ENCODE data around the gene WDR73.

Gene WDR73

GRCh38 chr15:84620626-84621025 lies 33.5 kb downstream of the WDR73 start:
- Histone ChIP-seq H2BK12ac (ENCODE audit: low read length) (no peak overlapping the region), H4K12ac (ENCODE audit: low read depth, low read length) (no peak overlapping the region), H3K18ac (ENCODE audit: low read length) (no peak overlapping the region), H3K9me3 (ENCODE audit: insufficient read depth, low read depth, low read length) (peaks cover 24% of the 10 kb centered on the region), H3K36me3 (ENCODE audit: control insufficient read depth in 1 of 2, insufficient read depth in 2 of 2, low read length in 2 of 2) (peaks cover 28 to 29% of the 10 kb centered on the region in 2 experiments), H3K23ac (ENCODE audit: low read length) (no peak overlapping the region), H4K8ac (ENCODE audit: low read depth, low read length) (no peak overlapping the region), H2AK5ac (ENCODE audit: low read length) (no peak overlapping the region), H3K4me1 (ENCODE audit: control insufficient read depth in 1 of 2, insufficient read depth in 2 of 2, low read length in 2 of 2) (no peaks in the 10 kb centered on the region), H2BK5ac (ENCODE audit: low read depth, low read length, poor library complexity) (no peak overlapping the region), H3K14ac (ENCODE audit: low read length) (no peak overlapping the region), H3K27ac (ENCODE audit: low read depth, low read length) (no peak overlapping the region), H3K4me2 (ENCODE audit: low read length) (no peak overlapping the region), H4K91ac (ENCODE audit: low read depth, low read length) (no peak overlapping the region), H3K4ac (ENCODE audit: low read depth, low read length) (no peak overlapping the region), H2BK120ac (ENCODE audit: insufficient read depth, low read length, poor library complexity) (no peak overlapping the region), H3K9ac (ENCODE audit: low read length) (no peak overlapping the region), H2AFZ (ENCODE audit: insufficient read depth, low read length, poor library complexity) (no peak overlapping the region), H3K27me3 (ENCODE audit: insufficient read depth, low read length) (no peaks in the 10 kb centered on the region), H3K79me1 (ENCODE audit: low read length) (no peaks in the 10 kb centered on the region), H3K4me3 (ENCODE audit: low read depth, low read length) (no peak overlapping the region), H3K79me2 (ENCODE audit: control insufficient read depth, insufficient read depth, low read length, poor library complexity) (no peaks in the 10 kb centered on the region)
- no peak for DNase-seq
- WGBS (ENCODE audit: extremely low coverage, insufficient coverage, insufficient read length): no CpG with 5 or more reads among the region's 8 CpGs

GRCh38 chr15:84616235-84616634 lies 37.8 kb downstream of the WDR73 start:
- no peak overlapping the region for H3K4me3 ChIP-seq (ENCODE audit: low read depth, low read length)
- no CpG with 5 or more reads among the region's 3 CpGs for WGBS (ENCODE audit: extremely low coverage, insufficient coverage, insufficient read length)
- H3K27ac ChIP-seq (ENCODE audit: low read depth, low read length): no peak overlapping the region
- H3K79me2 ChIP-seq (ENCODE audit: control insufficient read depth, insufficient read depth, low read length, poor library complexity): no peaks in the 10 kb centered on the region
- no peak overlapping the region for H2BK12ac ChIP-seq (ENCODE audit: low read length)
- H3K79me1 ChIP-seq (ENCODE audit: low read length): no peaks in the 10 kb centered on the region
- no peak overlapping the region for H4K91ac ChIP-seq (ENCODE audit: low read depth, low read length)
- no peak overlapping the region for H4K8ac ChIP-seq (ENCODE audit: low read depth, low read length)
- H2AK5ac ChIP-seq (ENCODE audit: low read length): no peak overlapping the region
- no peak overlapping the region for H2BK120ac ChIP-seq (ENCODE audit: insufficient read depth, low read length, poor library complexity)
- no peak overlapping the region for H3K23ac ChIP-seq (ENCODE audit: low read length)
- DNase-seq: no peak
- H3K36me3 ChIP-seq (ENCODE audit: control insufficient read depth in 1 of 2, insufficient read depth in 2 of 2, low read length in 2 of 2): peaks cover 10 to 15% of the 10 kb centered on the region in 2 experiments
- no peak overlapping the region for H3K4me2 ChIP-seq (ENCODE audit: low read length)
- no peak overlapping the region for H2AFZ ChIP-seq (ENCODE audit: insufficient read depth, low read length, poor library complexity)
- no peaks in the 10 kb centered on the region for H3K4me1 ChIP-seq (ENCODE audit: control insufficient read depth in 1 of 2, insufficient read depth in 2 of 2, low read length in 2 of 2)
- no peaks in the 10 kb centered on the region for H3K27me3 ChIP-seq (ENCODE audit: insufficient read depth, low read length)
- no peak overlapping the region for H3K14ac ChIP-seq (ENCODE audit: low read length)
- no peak overlapping the region for H3K9ac ChIP-seq (ENCODE audit: low read length)
- no peak overlapping the region for H4K12ac ChIP-seq (ENCODE audit: low read depth, low read length)
- no peak overlapping the region for H3K4ac ChIP-seq (ENCODE audit: low read depth, low read length)
- H2BK5ac ChIP-seq (ENCODE audit: low read depth, low read length, poor library complexity): no peak overlapping the region
- H3K18ac ChIP-seq (ENCODE audit: low read length): no peak overlapping the region
- H3K9me3 ChIP-seq (ENCODE audit: insufficient read depth, low read depth, low read length): peaks cover 8% of the 10 kb centered on the region

GRCh38 chr15:84611631-84612030 lies 42.5 kb downstream of the WDR73 start:
- no peak overlapping the region for H3K4me2 ChIP-seq (ENCODE audit: low read length)
- H2BK5ac ChIP-seq (ENCODE audit: low read depth, low read length, poor library complexity): no peak overlapping the region
- no peak overlapping the region for H3K27ac ChIP-seq (ENCODE audit: low read depth, low read length)
- no peak overlapping the region for H3K4me3 ChIP-seq (ENCODE audit: low read depth, low read length)
- no peak overlapping the region for H2BK120ac ChIP-seq (ENCODE audit: insufficient read depth, low read length, poor library complexity)
- H3K36me3 ChIP-seq (ENCODE audit: control insufficient read depth in 1 of 2, insufficient read depth in 2 of 2, low read length in 2 of 2): peaks cover 15 to 17% of the 10 kb centered on the region in 2 experiments
- H3K18ac ChIP-seq (ENCODE audit: low read length): no peak overlapping the region
- H3K23ac ChIP-seq (ENCODE audit: low read length): no peak overlapping the region
- H3K4ac ChIP-seq (ENCODE audit: low read depth, low read length): no peak overlapping the region
- H3K9me3 ChIP-seq (ENCODE audit: insufficient read depth, low read depth, low read length): no peaks in the 10 kb centered on the region
- no peak overlapping the region for H2BK12ac ChIP-seq (ENCODE audit: low read length)
- no peak overlapping the region for H4K12ac ChIP-seq (ENCODE audit: low read depth, low read length)
- H3K79me2 ChIP-seq (ENCODE audit: control insufficient read depth, insufficient read depth, low read length, poor library complexity): no peaks in the 10 kb centered on the region
- no peak overlapping the region for H2AFZ ChIP-seq (ENCODE audit: insufficient read depth, low read length, poor library complexity)
- H4K91ac ChIP-seq (ENCODE audit: low read depth, low read length): no peak overlapping the region
- no peak overlapping the region for H4K8ac ChIP-seq (ENCODE audit: low read depth, low read length)
- no peak for DNase-seq
- no peaks in the 10 kb centered on the region for H3K4me1 ChIP-seq (ENCODE audit: control insufficient read depth in 1 of 2, insufficient read depth in 2 of 2, low read length in 2 of 2)
- no peak overlapping the region for H3K9ac ChIP-seq (ENCODE audit: low read length)
- no CpG with 5 or more reads among the region's 7 CpGs for WGBS (ENCODE audit: extremely low coverage, insufficient coverage, insufficient read length)
- no peaks in the 10 kb centered on the region for H3K79me1 ChIP-seq (ENCODE audit: low read length)
- H2AK5ac ChIP-seq (ENCODE audit: low read length): no peak overlapping the region
- no peaks in the 10 kb centered on the region for H3K27me3 ChIP-seq (ENCODE audit: insufficient read depth, low read length)
- no peak overlapping the region for H3K14ac ChIP-seq (ENCODE audit: low read length)

GRCh38 chr15:84609818-84610525 lies 44.1 kb downstream of the WDR73 start:
- DNase-seq: peak in 1 of 2 donors; percentile 10
- no peak overlapping the region for H4K12ac ChIP-seq (ENCODE audit: low read depth, low read length)
- no peaks in the 10 kb centered on the region for H3K4me1 ChIP-seq (ENCODE audit: control insufficient read depth in 1 of 2, insufficient read depth in 2 of 2, low read length in 2 of 2)
- H3K36me3 ChIP-seq (ENCODE audit: control insufficient read depth in 1 of 2, insufficient read depth in 2 of 2, low read length in 2 of 2): peaks cover 19 to 30% of the 10 kb centered on the region in 2 experiments
- no peak overlapping the region for H2AK5ac ChIP-seq (ENCODE audit: low read length)
- no peak overlapping the region for H2BK5ac ChIP-seq (ENCODE audit: low read depth, low read length, poor library complexity)
- H2BK12ac ChIP-seq (ENCODE audit: low read length): no peak overlapping the region
- no peak overlapping the region for H3K23ac ChIP-seq (ENCODE audit: low read length)
- WGBS (ENCODE audit: extremely low coverage, insufficient coverage, insufficient read length): no CpG with 5 or more reads among the region's 11 CpGs
- H4K8ac ChIP-seq (ENCODE audit: low read depth, low read length): no peak overlapping the region
- no peak overlapping the region for H3K14ac ChIP-seq (ENCODE audit: low read length)
- H2BK120ac ChIP-seq (ENCODE audit: insufficient read depth, low read length, poor library complexity): no peak overlapping the region
- no peak overlapping the region for H3K4ac ChIP-seq (ENCODE audit: low read depth, low read length)
- H2AFZ ChIP-seq (ENCODE audit: insufficient read depth, low read length, poor library complexity): no peak overlapping the region
- H3K9me3 ChIP-seq (ENCODE audit: insufficient read depth, low read depth, low read length): no peaks in the 10 kb centered on the region
- no peaks in the 10 kb centered on the region for H3K79me1 ChIP-seq (ENCODE audit: low read length)
- no peak overlapping the region for H3K4me3 ChIP-seq (ENCODE audit: low read depth, low read length)
- no peak overlapping the region for H4K91ac ChIP-seq (ENCODE audit: low read depth, low read length)
- H3K4me2 ChIP-seq (ENCODE audit: low read length): no peak overlapping the region
- no peak overlapping the region for H3K27ac ChIP-seq (ENCODE audit: low read depth, low read length)
- peak overlapping the region; percentile 12 for H3K9ac ChIP-seq (ENCODE audit: low read length)
- no peaks in the 10 kb centered on the region for H3K27me3 ChIP-seq (ENCODE audit: insufficient read depth, low read length)
- no peaks in the 10 kb centered on the region for H3K79me2 ChIP-seq (ENCODE audit: control insufficient read depth, insufficient read depth, low read length, poor library complexity)
- no peak overlapping the region for H3K18ac ChIP-seq (ENCODE audit: low read length)
